ENCODE data around the gene CALHM3.
"Not testable (repeated sequence)": the region's sequence is repeated elsewhere in the genome, so short reads cannot be mapped to it uniquely, and the experiment has no call there.

CALHM3 gene

GRCh38 chr10:103501186-103501585 lies 22.1 kb upstream of the CALHM3 start:
- no peak for DNase-seq

GRCh38 chr10:103500481-103500880 lies 21.4 kb upstream of the CALHM3 start:
- no peak for DNase-seq

- no peak for DNase-seq
Measured at GRCh38 chr10:103499881-103500280, 20.8 kb upstream of the CALHM3 start.

GRCh38 chr10:103498936-103499638 lies 20.0 kb upstream of the CALHM3 start:
- DNase-seq = no peak

GRCh38 chr10:103497161-103497915 lies 18.3 kb upstream of the CALHM3 start:
- DNase-seq = no peak

- no peak for DNase-seq
Measured at GRCh38 chr10:103495321-103495720, 16.3 kb upstream of the CALHM3 start.

GRCh38 chr10:103493916-103494877 lies 15.2 kb upstream of the CALHM3 start:
- no peak for DNase-seq

- DNase-seq = no peak
Measured at GRCh38 chr10:103493362-103493915, 14.4 kb upstream of the CALHM3 start, which contains the start of gene NEURL1. Gene NEURL1, plus strand, starts transcription at chr10:103493705. Its CDS starts 683 bp downstream, at chr10:103494388.

GRCh38 chr10:103492655-103493261 lies 13.7 kb upstream of the CALHM3 start:
- DNase-seq = no peak

GRCh38 chr10:103491729-103492364 lies 12.8 kb upstream of the CALHM3 start:
- DNase-seq = no peak

- DNase-seq = no peak
Measured at GRCh38 chr10:103490986-103491314, 11.9 kb upstream of the CALHM3 start.

- DNase-seq = no peak
Measured at GRCh38 chr10:103487410-103487708, 8.3 kb upstream of the CALHM3 start.

GRCh38 chr10:103486635-103487409 lies 7.8 kb upstream of the CALHM3 start:
- DNase-seq = not testable (repeated sequence)

- DNase-seq = peak; percentile 66 to 88
Measured at GRCh38 chr10:103481974-103482531, 3.0 kb upstream of the CALHM3 start.

- DNase-seq = no peak
Measured at GRCh38 chr10:103480521-103480920, 1.5 kb upstream of the CALHM3 start.

GRCh38 chr10:103478671-103479070 lies 369 bp downstream of the CALHM3 start:
- DNase-seq = no peak

- DNase-seq = peak in 1 of 2 donors; percentile 58
Measured at GRCh38 chr10:103476046-103476768, 2.8 kb downstream of the CALHM3 start.

GRCh38 chr10:103475437-103475836 lies 3.6 kb downstream of the CALHM3 start:
- DNase-seq = no peak

GRCh38 chr10:103474077-103474476 lies 5.0 kb downstream of the CALHM3 start:
- DNase-seq = no peak

GRCh38 chr10:103473261-103473671 lies 5.8 kb downstream of the CALHM3 start:
- no peak for DNase-seq

All from inflammatory macrophage treated with lipopolysaccharide for 1 hour (primary cell).